Right atrium auricular region (tissue), 2 donors: ENCODE results near the gene DYNLL1. TPM values are rescaled to one million over a fixed set of nuclear protein-coding genes. Genes with fewer than 3 reads are reported as not detected.

ENCODE experiments used
- DNase-seq: peaks from one replicate; pipeline ENCODE4 v3.0.0-alpha.2; 2019; ENCODE audit warnings: low spot score
- H3K27ac ChIP-seq, 2 donors: fragments of 200-600 bp; sonication (generic); 1 replicate in 1 of 2; 2 replicates in 1 of 2; pipeline ENCODE4 v1.5.1; 2016 to 2019
- H3K27me3 ChIP-seq, 2 donors: fragments of 200-600 bp; sonication (generic); one replicate each; pipeline versions ENCODE4 v1.5.1 to v1.6.0; 2017 to 2019
- H3K36me3 ChIP-seq: fragments of 200-600 bp; sonication (generic); one replicate; pipeline ENCODE4 v1.5.1; 2016
- H3K4me1 ChIP-seq, 2 donors: fragments of 200-600 bp; sonication (generic); one replicate each; pipeline versions ENCODE4 v1.5.1 to v1.6.0; 2017 to 2019
- H3K4me3 ChIP-seq, 2 donors: fragments of 200-600 bp; sonication (generic); 1 replicate in 1 of 2; 2 replicates in 1 of 2; pipeline ENCODE4 v1.5.1; 2017 to 2019; ENCODE audit warnings: mild to moderate bottlenecking in 1 of 2, moderate library complexity in 1 of 2
- H3K9me3 ChIP-seq, 2 donors: fragments of 200-600 bp; sonication (generic); one replicate each; pipeline ENCODE4 v1.5.1; 2019
- CTCF ChIP-seq, 2 donors: fragments of 200-600 bp; sonication (generic); IDR thresholded peaks; one replicate each; pipeline ENCODE4 v1.5.1; 2019; ENCODE audit warnings: antibody characterized with exemption in 2 of 2
- total RNA-seq, 2 donors: library from RNA; depleted of rRNA; stranded (reverse); fragments of >200 nt; gene quantifications; one replicate each; pipeline ENCODE4 v1.1.0, GENCODE V29; 2016

The DYNLL1 gene
- total RNA-seq, 2 donors from 2014 or later = 168 to 178 TPM

- H3K36me3 ChIP-seq = no peaks in the 10 kb centered on the region
- no peak for DNase-seq
- H3K27ac ChIP-seq = no peak overlapping the region
- TF ChIP-seq CTCF (IDR thresholded peaks at IDR 0.05) = no peak
- H3K4me1 ChIP-seq = peaks cover 0 to 2% of the 10 kb centered on the region in 2 donors
- H3K27me3 ChIP-seq = no peaks in the 10 kb centered on the region
- H3K9me3 ChIP-seq = no peaks in the 10 kb centered on the region
- H3K4me3 ChIP-seq = no peak overlapping the region
Observed at GRCh38 chr12:120475643-120476042, 20.3 kb upstream of the DYNLL1 start.

- no peak for DNase-seq
- H3K4me1 ChIP-seq = no peaks in the 10 kb centered on the region
- no peak overlapping the region for H3K27ac ChIP-seq
- no peaks in the 10 kb centered on the region for H3K9me3 ChIP-seq
- no peaks in the 10 kb centered on the region for H3K36me3 ChIP-seq
- no peak for TF ChIP-seq CTCF (IDR thresholded peaks at IDR 0.05)
- H3K27me3 ChIP-seq = no peaks in the 10 kb centered on the region
- H3K4me3 ChIP-seq = no peak overlapping the region
Observed at GRCh38 chr12:120479458-120479857, 16.5 kb upstream of the DYNLL1 start.

- no peaks in the 10 kb centered on the region for H3K27me3 ChIP-seq
- H3K36me3 ChIP-seq = no peaks in the 10 kb centered on the region
- no peaks in the 10 kb centered on the region for H3K9me3 ChIP-seq
- no peak for TF ChIP-seq CTCF (IDR thresholded peaks at IDR 0.05)
- no peaks in the 10 kb centered on the region for H3K4me1 ChIP-seq
- DNase-seq = no peak
- no peak overlapping the region for H3K27ac ChIP-seq
- H3K4me3 ChIP-seq = no peak overlapping the region
Observed at GRCh38 chr12:120480211-120480610, 15.7 kb upstream of the DYNLL1 start.

- Histone ChIP-seq H3K27me3 (no peaks in the 10 kb centered on the region), H3K36me3 (no peaks in the 10 kb centered on the region), H3K4me1 (no peaks in the 10 kb centered on the region), H3K4me3 (no peak overlapping the region), H3K9me3 (no peaks in the 10 kb centered on the region), H3K27ac (no peak overlapping the region)
- no peak for DNase-seq
- no peak for TF ChIP-seq CTCF (IDR thresholded peaks at IDR 0.05)
Observed at GRCh38 chr12:120481022-120481767, 14.7 kb upstream of the DYNLL1 start.

GRCh38 chr12:120483621-120484020, 12.3 kb upstream of the DYNLL1 start:
- DNase-seq = no peak
- no peaks in the 10 kb centered on the region for H3K36me3 ChIP-seq
- no peak overlapping the region for H3K27ac ChIP-seq
- H3K9me3 ChIP-seq = no peaks in the 10 kb centered on the region
- TF ChIP-seq CTCF (IDR thresholded peaks at IDR 0.05) = no peak
- H3K4me1 ChIP-seq = no peaks in the 10 kb centered on the region
- H3K4me3 ChIP-seq = no peak overlapping the region
- H3K27me3 ChIP-seq = no peaks in the 10 kb centered on the region
